ENCODE data around the gene C11orf21.
A peak's percentile ranks its signal among the peaks of the same experiment; 100 is the strongest.
"Not testable (repeated sequence)": the region's sequence is repeated elsewhere in the genome, so short reads cannot be mapped to it uniquely, and the experiment has no call there.

The C11orf21 gene

GRCh38 chr11:2295971-2296912, 5.5 kb downstream of the C11orf21 start:
- DNase-seq, result no peak

DNA sequence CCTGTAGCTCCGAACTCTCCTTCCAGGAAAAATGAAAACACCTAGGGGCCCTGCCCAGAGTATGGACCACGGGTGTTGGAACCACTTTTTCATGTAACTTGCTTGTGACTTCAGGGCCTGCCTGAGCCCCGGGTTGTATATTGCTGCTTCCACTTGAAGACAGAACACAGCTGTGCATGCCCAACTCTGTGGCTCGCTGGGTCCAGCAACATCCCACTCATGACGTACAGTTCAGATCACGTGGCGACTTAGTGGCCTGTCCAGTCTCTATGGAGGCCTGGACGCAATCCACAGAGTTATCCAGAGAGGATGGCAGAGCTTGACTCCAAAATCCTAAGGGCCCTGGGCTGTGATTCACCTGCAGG, 6.8 kb downstream of the C11orf21 start:
- DNase-seq, result no peak

- no peak for DNase-seq
Measured at GRCh38 chr11:2293984-2294925, 7.5 kb downstream of the C11orf21 start.

DNA sequence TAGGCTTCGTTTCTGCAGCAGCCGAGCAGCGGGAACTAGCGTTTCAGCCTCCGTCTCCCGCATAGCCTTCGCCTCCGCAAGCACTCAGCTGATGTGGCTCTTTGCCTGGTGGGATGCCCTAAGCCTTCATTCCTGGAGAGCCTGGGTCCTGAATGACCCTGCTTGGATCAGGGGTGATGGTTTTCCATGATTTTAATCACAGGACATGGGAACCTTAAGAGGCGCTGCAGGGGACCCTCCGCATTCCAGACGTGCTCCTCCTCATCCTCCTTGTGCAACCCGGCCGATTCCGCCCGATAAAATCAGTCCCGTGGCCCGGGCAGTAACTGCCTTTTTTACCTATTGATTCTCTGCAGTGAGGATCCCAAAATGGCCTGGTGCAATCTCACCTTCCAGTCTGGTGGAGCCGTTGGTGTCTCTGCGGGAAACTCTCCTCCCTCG, 8.2 kb downstream of the C11orf21 start:
- DNase-seq, result no peak

- DNase-seq, result no peak
Measured at GRCh38 chr11:2290351-2290841, 11.3 kb downstream of the C11orf21 start.

DNA sequence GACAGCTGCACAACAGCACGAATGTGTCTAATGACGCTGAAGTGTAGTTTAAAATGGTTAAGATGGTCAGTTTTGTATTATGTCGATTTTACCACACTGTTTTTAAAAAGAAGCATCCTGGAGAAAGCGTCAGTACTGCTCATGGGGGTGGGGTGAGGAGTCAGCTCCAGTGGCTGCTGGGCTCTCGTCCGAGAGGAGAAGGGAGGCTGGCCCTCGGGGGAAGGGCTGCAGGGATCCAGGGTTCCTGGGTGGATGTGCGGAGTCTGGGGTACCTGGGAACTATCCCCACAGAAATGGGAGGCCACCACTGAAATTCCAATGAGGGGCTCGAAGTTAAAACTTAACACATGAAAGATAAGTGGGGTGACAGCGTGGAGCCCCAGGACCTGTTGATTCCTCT, 11.9 kb downstream of the C11orf21 start:
- DNase-seq, result no peak

GRCh38 chr11:2289350-2289749, 12.4 kb downstream of the C11orf21 start:
- no peak for DNase-seq

DNA sequence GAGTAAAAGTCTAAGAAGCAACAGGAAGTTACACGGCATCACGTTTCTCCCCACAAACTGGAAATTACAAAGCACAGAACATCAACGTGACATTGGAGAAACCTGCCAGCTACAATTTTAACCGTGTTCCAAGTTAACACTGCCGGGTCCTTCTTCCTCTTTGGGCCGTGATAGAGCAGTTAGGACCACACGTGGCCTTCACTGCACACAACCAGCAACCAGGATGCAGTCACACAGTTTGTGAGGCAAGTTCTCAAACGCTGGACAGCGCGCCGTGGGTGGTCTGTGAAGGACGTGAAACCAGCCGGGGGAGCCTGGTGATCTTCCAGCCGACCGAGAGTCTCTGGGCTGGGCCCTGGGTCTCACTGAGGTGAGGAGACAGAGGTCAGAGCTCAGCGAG, 14.6 kb downstream of the C11orf21 start:
- no peak for DNase-seq

- not testable (repeated sequence) for DNase-seq
Measured at GRCh38 chr11:2286350-2286749, 15.4 kb downstream of the C11orf21 start.

- no peak for DNase-seq
Measured at GRCh38 chr11:2280208-2280607, 21.5 kb downstream of the C11orf21 start.

- no peak for DNase-seq
Measured at GRCh38 chr11:2277933-2278523, 23.7 kb downstream of the C11orf21 start.

DNA sequence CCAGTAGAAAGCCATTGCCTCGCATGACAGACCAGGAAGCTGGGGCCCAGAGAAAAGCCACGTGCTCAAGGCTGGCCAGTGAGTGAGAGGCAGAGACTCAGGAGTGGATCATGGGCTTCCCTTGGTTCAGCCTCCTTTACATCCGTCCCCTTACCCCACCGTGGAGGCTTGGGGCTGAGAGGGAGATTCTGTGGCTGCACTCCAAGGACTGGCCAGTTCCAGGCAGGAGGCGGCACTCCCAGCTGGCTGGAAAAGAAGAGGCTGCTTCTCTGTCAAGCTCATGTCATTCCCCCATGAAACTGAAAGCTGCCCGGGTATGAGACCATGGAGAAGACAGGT, 24.7 kb downstream of the C11orf21 start:
- DNase-seq, result no peak

DNA sequence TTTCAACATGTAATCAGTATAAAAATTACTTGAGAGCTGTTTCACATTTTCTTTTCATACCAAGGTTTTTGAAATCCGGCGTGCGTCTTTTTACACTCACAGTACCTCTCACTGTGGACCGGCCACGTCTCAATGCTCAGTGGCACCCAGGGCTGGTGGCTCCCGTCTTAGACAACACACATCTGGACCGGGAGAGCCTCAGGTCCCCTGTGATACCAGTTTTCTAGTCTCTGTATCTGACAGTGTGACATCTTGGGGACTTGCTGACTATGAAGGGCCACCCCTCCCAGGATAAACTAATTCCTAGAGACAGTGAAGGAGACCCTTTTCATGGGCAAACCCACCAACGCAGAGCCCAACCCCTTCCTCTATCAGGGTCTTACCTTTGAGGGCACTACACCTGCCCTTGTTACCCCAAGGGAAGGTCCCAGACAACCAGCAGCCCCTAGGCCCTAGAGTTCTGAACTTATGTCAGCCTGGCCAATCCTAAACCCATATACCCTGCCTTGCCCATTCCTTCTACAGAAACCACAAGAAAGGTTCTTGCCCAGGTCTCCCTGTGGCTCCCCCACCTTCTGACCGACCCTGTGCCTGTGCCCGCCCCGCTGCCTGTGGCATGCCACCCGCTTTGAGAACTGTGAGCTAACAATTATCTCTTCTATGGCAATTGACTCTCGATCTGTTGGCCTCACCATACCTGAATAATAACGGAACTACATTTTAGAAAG, 25.3 kb downstream of the C11orf21 start:
- no peak for DNase-seq

GRCh38 chr11:2275334-2276279, 26.1 kb downstream of the C11orf21 start:
- no peak for DNase-seq

- DNase-seq, result no peak
Measured at GRCh38 chr11:2273771-2274170, 27.9 kb downstream of the C11orf21 start.

- DNase-seq, result no peak
Measured at GRCh38 chr11:2273311-2273710, 28.4 kb downstream of the C11orf21 start.

- DNase-seq, result no peak
Measured at GRCh38 chr11:2272946-2273280, 28.8 kb downstream of the C11orf21 start.

DNA sequence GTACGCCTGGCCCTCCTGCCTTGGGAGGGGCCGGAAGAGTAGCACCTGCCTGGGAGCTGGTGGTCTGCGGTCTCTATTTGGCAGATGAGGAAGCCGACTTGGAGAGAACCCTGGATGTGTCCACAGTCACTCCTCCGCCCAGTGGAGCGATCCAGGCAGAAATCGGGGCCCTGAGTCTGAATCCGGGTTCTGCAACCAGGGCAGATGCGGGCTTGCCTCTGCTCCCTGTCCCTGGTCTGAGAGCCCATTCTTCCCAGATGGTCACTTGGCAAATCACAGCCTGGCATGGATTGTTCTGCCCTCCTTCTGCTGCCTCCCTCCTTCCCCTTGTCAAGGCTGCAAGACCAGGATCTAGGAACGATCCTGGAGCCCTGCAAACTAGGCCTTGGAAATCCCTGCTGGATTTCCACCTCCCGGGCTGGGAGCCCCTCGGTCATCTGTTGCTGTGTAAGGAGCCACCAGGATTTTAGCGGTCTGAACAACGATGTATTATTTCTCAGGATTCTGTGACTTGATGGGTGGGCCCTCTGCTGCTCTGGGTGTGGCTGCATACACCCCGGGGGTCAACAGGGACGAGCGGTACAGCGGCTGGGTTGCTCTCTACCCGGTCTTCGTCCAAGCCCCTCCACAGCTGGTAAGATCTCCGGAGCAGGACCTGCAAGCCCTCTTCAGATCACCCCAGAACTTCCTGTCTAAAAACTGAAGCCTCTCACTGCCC, 29.3 kb downstream of the C11orf21 start:
- DNase-seq, result no peak

DNA sequence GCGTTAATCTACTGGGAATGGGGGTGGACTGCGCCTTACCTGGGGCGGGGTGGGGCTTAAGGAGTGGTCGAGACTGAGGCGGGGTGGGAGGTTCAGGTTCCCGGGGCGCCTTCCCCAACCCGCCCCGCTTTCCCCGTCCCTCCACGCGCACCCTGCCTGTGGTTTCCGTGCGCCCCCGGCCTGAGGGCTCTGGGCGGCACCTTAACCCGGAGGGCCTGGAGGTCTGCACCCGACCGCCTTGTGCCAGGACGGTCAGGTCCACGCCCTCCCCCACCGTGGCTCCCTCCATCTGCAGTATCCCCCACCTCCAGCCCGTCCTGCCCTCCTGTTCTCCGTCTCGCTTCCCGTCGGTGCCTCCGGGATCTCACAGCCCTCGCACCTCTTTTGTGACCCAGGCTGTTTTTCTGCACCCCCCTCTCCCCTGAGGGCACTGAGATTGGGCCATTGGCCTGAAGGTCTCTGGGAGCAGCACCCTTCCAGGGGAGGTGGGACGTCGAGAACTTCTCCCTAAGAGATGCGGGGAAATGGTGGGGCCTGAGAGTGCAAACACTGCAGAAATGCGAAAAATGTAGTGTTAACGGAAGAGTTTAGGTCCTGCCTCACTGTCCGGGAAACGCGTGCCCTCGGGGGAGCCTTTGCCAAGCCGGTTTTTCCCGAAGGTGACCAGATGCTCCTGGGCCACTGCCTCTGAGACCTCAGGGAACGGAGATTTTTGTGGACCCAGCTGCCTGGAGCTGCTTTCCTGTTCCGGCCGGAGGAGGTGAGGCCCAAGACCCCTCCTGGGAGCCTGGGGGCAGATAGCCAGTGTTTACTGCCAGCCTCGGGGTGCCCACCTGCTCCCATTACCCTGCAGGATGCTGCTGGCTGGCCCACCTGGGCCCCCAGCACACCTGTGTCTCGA, 30.1 kb downstream of the C11orf21 start:
- DNase-seq, result no peak

DNA sequence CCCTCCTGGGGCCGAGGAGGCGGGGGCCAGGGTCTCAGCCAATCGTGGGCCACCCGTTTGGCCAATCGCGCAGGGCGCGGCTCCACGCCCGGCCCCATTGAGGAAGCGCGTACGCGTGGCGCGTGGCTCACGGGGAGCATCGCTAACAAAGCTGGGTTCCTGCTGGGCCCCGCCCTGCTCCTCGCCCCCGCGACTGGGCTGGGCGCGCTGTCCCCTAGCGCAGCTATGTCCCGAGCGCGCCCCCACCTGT, 30.7 kb downstream of the C11orf21 start:
- peak in 1 of 4 experiments; percentile 18 for DNase-seq
